SK-N-SH (cell line): Measurements from ENCODE around the gene CRB1.

ENCODE experiments used
- CHD2 ChIP-seq: fragments of 150-350 bp; IDR thresholded peaks from 2 replicates; pipeline ENCODE4 v1.6.1; 2018; ENCODE audit warnings: low read length; ENCODE audit not compliant: partially characterized antibody
- CTCF ChIP-seq: fragments of 200-600 bp; sonication (generic); IDR thresholded peaks from 2 replicates; pipeline ENCODE4 v1.6.1; 2017; ENCODE audit warnings: antibody characterized with exemption, mild to moderate bottlenecking, moderate library complexity
- EP300 ChIP-seq, 2 experiments: IDR thresholded peaks; 2 replicates each; pipeline versions ENCODE4 v1.4.0 to v1.6.1; 2012; ENCODE audit warnings: borderline replicate concordance in 1 of 2, low read depth in 1 of 2, low read length in 1 of 2
- FOXM1 ChIP-seq: IDR thresholded peaks from 2 replicates; pipeline ENCODE4 v1.4.0; 2012; ENCODE audit warnings: low read depth, mild to moderate bottlenecking
- GABPA ChIP-seq: IDR thresholded peaks from 2 replicates; pipeline ENCODE4 v1.4.0; 2012; ENCODE audit warnings: low read depth, mild to moderate bottlenecking
- POLR2AphosphoS5 ChIP-seq: IDR thresholded peaks from 2 replicates; pipeline ENCODE4 v1.6.1; 2012; ENCODE audit warnings: low read depth, low read length
- RAD21 ChIP-seq: IDR thresholded peaks from 2 replicates; pipeline ENCODE4 v1.6.1; 2012; ENCODE audit warnings: mild to moderate bottlenecking, low read length
- RFX5 ChIP-seq: IDR thresholded peaks from 2 replicates; pipeline ENCODE4 v1.6.1; 2012; ENCODE audit warnings: mild to moderate bottlenecking, improper control_type of control experiment, low read length
- TAF1 ChIP-seq: IDR thresholded peaks from 2 replicates; pipeline ENCODE4 v1.6.1; 2012; ENCODE audit warnings: low read depth, mild to moderate bottlenecking, low read length, moderate library complexity, borderline replicate concordance
- TCF12 ChIP-seq: IDR thresholded peaks from 2 replicates; pipeline ENCODE4 v1.4.0; 2012
- USF1 ChIP-seq: IDR thresholded peaks from 2 replicates; pipeline ENCODE4 v1.4.0; 2012; ENCODE audit warnings: low read depth, borderline replicate concordance
- USF2 ChIP-seq: fragments of 150-350 bp; IDR thresholded peaks from 2 replicates; pipeline ENCODE4 v1.6.1; 2017; ENCODE audit warnings: antibody characterized with exemption, low read length, low read depth, borderline replicate concordance
- ZBTB33 ChIP-seq: IDR thresholded peaks from 2 replicates; pipeline ENCODE4 v1.4.0; 2012; ENCODE audit warnings: low read depth, borderline replicate concordance

GRCh38 chr1:197429372-197429771 lies 161.3 kb downstream of the CRB1 start:
- TF ChIP-seq CTCF (no peak), ZBTB33 (no peak), USF1 (no peak), RAD21 (no peak), CHD2 (no peak), FOXM1 (no peak), RFX5 (no peak), POLR2AphosphoS5 (no peak), TAF1 (no peak), TCF12 (no peak), GABPA (no peak), EP300 (IDR thresholded peaks at IDR 0.05; ENCODE audit: borderline replicate concordance in 1 of 2, low read depth in 1 of 2, low read length in 1 of 2) (no peak), USF2 (no peak)
